Femur (tissue), 1 donor: Measurements from ENCODE around the gene ICAM3.
"Not testable (repeated sequence)": the region's sequence is repeated elsewhere in the genome, so short reads cannot be mapped to it uniquely, and the experiment has no call there.

Source experiments
- DNase-seq: peaks from one replicate; pipeline ENCODE4 v3.0.0-alpha.2; 2017

ICAM3 gene

DNA sequence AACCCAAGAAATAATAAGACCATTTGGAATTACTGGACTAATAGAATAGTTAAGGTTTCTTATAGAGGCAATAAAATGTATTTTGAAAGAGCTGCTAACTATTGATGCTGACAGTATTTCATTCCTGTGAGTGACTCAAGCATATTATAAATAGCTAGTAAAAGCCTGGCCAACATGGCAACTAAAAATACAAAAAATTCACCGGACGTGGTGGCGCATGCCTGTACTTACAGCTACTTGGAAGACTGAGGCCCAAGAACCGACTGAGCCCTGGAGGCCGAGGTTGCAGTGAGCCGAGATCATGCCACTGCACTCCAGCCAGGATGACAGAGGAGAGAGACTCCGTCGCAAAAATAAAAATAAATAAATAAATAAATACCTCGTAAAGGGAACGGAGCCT is 5.4 kb upstream of the ICAM3 start:
- no peak for DNase-seq

DNA sequence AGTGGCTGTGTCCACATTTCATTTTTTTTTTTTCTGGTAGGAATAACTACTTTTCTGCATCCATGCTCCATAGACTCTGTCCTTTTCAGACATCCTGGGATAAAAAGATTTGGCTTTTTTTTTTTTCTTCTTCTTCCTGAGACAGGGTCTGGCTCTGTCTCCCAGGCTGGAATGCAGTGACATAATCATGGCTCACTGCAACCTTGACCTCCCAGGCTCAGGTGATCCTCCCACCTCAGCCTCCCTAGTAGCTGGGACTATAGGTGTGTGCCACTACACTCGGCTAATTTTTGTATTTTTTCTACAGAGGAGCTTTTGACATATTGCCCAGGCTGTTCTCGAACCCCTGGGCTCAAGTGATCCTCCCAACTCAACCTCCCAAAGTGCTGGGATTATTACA is 4.1 kb upstream of the ICAM3 start:
- no peak for DNase-seq

DNA sequence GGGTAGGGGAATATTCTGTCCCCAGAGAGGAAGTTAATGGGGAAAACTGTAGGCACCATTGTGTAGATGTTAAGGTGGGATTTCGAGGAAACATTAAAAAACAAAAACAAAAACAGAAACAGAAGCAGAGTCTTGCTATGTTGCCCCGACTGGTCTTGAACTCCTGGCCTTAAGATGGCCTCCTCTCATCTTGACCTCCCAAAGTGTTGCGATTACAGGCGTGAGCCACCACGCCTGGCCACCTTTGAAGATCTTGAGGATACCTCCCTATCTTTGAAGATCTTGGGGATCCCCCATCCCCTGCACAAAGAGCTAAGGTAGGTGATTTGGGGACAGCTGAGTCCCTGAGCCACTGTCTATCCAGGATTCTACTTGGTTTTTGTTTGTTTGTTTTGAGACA is 553 bp upstream of the ICAM3 start:
- no peak for DNase-seq

DNA sequence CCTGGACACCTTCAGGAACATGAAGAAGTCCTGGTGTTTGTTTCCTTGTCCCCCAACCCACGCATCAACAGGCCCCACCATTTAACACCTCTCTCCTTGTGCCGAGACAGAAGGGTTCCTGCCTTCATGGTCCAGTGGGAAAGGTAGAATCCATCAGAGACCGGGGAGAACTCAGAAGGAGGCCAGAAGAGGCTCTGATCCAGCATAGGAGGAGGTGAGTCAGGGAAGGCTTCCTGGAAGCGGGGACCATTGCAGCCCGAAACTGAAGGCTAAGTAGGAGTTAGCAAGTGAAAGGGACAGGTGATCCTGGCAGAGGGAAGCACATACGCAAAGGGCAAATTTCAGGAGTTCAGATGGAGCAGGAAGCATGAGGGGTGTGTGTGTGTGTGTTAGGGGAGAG is 484 bp downstream of the ICAM3 start:
- DNase-seq = no peak

DNA sequence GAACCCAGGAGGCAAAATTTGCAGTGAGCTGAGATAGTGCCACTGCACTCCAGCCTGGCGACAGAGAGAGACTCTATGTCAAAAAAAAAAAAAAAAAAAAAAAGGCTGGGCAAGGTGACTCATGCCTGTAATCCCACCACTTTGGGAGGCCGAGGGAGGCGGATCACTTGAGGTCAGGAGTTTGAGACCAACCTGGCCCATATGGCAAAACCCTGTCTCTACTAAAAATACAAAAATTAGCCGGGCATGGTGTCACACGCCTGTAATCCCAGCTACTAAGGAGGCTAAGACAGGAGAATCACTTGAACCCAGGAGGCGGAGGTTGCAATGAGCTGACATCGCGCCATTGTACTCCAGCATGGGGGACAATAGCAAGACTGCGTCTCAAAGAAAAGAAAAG is 2.7 kb downstream of the ICAM3 start:
- not testable (repeated sequence) for DNase-seq

DNA sequence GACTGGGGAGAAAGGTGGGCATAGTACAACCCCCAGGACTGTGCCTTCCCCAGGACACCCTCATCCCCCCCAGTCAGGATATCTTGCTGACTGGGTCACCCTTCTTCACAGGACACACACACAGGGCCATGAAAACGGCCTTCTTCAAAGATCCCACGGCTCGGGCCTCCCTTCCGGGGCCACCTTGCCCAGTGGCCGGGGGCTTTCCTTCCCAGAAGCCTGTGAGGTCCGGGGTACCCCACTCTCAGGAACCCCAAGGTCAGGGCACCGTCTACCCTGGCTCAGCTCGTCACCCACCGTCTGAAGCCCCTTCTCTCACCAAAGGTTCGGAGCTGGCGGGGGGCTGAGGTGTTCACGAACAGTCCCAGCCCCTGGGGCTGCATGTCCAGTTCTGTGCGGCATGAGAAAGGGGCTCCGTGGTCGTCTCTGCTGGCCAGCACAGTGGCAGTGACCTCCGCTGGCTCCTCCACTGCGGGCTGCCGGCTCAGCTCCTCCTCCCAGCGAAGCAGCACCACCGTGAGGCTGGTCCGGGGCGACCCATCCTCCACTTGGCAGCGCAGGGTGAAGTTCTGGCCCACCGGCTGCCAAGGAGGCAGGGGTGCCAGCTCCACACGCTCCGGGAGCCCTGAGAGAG is 4.0 kb downstream of the ICAM3 start:
- DNase-seq = no peak

DNA sequence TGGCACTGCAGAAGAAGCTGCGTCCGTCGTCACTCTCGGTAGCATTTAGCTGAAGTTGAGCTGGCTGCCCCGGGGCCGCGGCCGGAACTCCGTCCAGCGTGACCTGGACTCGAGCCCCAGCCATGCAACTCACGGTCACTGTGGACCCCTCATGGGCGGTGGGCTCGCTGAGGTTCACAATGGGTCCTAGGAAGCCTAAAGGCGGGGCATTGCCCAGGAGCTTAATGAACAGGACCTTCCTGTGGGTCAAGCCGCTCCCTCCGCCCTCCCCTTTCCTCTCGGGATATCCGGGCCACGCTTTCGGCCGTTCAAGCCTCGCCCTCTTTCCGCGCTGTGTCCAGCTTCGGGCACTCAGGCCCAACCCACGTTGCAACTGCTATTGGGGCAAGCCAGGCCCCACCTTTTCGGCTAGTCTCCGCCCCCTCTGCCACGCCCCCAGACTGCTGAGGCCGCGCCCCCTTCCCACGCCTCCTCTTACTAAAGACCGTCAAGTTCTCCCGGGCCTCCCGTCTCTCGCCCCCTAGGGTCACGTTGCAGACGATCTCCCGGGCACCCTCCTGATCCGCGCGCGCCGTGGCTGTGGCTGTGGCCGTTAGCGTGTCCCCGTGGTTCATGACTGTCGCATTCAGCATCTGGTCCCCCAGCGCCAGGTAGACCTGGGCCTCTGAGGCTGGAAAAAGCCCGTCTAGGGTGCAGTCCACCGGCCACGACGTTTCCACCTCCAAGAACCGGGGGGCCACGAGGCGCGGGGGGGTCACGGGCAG is 4.7 kb downstream of the ICAM3 start:
- peak; percentile 95 for DNase-seq

DNA sequence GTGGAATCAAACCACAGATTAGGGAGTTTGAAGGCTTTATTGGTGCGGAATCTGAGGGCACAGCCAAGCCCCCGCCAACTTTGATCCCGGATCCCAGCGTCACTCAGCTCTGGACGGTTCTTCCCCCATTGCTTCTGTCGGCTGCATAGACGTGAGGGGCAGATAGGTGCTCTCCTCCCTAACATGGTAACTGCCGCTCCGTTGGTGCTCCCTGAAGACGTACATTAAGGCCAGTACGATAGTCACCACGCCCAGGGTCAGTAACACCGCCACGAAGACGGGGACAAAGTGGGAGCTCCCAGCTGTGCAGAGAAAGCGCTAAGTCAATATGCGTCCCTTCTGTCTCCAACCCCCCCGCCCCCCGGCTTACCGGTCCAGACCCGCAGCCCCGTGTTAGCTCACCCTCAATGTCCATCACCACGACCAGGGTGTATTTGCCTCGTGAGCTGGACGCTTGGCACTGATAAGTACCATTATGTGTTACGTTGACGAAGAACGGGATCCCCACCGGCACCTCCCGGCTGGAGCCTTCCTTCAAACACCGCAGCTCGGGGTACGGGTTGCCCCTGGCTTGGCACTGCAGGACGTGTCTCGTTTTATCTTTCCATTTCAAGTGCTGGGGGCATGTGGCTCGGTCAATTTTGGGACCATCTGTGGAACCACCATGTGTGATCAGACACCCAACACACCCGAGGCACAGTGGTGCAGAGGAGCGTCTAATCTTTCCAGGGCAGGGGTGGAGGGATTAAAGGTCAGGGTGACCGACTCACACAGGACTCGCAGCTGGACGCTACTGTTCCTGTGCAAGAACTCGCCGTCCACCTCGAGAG is 5.5 kb downstream of the ICAM3 start:
- no peak for DNase-seq

DNA sequence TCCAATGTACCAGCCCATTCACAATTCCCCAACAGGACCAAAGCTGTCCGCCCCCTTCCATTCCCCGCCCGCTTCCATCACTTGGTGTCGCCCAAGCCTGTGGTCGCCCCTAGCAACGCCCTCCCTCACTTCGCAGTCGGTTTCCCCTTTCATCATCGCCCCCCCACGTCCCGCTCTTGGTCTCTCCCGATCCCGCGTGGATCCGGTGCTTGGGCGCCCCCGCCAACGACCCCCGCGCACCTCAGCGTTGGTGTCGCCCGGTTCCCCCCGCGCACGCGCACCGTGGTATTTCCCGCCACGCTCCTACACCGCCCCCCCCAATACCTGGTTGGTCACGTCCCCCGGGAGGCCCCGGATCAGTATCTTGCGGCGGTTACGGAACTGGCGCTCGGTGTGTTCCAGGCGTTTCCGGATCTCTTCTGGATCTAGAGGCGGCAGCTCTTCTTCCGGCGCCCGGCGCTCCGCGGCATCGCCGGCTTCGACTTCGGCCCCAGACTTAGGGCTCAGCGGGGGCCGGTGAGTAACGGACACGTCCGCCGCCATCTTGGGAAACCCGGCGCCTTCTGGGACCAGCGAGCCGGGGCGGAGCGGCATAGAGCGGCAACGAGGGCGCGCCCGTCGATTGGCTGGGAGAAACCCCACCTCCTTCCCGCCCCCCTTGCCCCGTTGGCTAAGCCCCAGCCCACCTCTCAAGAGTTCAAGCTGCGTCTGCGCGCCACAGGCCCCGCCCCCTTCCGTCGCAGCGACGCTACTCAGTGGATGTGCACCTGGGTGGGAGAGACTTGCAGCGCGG is 6.3 kb downstream of the ICAM3 start, which contains the start of gene RAVER1:
Gene RAVER1, minus strand, starts transcription at position 565 of the 793 bp plus-strand sequence. Its CDS starts 22 bp downstream, at position 543.
- DNase-seq = peak; percentile 99

DNA sequence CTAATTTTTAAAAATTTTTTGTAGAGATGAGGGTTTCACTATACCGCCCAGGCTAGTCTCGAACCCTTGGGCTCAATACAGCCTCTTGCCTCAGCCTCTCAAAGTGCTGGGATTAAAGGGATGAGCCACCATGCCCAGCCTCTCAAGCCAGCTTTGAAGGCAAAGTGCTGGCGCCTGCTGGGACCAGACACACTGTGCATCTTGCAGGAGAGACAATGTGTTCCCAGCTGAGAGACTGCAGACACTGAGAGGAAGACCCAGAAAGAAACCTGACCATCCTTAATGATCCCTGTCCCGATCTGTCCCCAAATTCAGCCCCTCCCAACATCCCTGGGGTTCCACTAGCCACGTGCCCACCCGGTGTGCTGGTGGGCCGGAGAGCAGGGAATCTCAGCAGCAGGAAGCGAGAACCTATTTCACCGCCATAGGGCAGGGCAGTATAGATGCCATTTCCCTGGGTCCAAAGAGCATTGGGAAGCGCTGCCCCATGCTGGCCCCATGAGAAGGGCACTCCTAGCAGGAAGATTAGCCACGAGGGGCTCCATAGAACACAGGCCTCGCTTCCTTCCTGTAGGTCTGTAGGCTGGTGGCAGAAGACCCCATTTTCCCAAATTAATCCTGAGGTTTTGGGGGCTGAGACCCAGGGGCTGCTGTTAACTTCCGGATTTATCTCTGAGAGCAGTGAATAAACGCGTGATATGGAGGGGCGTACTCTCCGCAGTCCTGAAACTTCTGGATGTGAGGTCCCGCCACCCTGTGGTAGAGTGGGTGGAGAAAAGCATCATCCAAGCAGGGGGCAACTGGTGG is 7.1 kb downstream of the ICAM3 start:
- DNase-seq = no peak

DNA sequence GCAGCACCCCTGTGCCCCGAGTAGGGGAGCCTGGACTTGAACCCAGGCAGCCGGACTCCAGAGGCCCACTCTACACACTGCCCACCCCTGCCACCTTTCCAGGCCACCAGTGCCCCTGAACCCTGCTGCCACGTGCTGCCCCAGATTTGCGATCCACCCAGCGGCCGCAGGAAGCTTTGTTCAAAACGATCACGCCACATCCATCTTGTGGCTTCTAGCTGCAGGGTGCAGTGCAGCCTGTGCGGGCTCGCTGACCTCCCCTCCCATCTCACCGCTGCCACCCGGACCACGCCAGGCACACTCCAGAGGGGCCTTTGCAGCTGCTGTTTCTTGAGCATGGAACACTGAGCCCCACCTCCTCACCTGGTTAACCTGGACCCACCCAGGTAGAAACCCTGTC is 9.9 kb downstream of the ICAM3 start:
- no peak for DNase-seq

DNA sequence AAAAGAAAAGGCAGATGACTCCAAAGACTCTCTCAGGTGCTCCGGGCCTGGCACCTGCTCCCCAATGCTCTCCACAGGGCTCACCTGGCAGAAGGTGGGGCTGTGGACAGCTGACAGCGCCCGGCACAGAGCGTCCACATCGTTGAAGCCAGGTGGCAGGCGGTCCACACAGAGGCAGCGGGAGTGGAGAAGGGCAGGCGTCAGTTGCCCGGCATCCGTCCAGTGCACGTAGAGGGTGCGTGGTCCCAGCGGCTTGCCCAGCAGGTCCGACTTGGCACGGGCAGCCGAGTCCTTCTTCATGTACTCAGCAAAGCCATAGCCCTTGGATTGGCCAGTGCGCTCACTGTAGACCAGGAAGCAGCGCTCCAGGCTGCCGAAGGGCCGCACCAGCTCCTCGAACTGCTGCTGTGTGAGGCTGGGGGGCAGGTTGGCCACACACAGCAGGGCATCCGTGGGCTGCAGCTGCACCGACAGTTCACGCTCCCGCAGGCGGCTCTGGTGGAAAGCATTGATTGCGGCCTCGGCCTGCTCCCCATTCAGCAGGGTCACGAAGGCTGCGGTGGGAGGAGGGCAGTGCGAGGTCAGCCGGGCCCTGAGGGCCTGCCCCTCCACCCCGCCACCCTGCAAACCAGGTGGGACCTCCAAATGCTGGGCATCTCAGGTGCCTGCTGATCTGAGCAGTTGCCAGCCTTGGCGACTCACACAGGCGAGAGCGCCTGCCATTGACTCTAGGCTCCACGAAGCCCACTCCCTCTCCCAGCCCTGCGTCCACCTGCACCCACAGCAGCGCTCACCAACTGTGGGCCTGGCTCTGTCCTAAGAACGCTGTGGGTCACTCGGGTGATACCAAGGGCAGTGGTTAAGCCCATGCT is 10.6 kb downstream of the ICAM3 start:
- no peak for DNase-seq

DNA sequence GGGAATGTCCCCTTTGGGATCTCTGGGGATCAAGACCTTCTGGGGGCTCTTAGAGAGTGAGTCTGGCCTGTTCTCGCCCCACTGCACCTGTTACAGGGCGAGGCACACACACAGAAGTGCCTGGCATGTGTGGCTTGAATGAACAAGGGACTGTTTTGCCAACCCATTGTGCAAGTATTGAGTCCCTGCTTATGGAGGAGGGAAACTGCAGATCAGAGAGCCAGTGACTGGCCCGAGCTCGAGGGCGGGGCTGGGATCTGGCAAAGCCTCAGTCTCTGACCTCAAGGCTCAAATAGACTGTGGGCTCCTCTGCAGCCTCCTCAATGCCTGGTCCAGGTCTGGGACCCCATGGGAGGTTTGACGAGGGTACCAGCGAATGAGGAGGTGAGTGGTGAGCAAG is 11.6 kb downstream of the ICAM3 start:
- DNase-seq = no peak

DNA sequence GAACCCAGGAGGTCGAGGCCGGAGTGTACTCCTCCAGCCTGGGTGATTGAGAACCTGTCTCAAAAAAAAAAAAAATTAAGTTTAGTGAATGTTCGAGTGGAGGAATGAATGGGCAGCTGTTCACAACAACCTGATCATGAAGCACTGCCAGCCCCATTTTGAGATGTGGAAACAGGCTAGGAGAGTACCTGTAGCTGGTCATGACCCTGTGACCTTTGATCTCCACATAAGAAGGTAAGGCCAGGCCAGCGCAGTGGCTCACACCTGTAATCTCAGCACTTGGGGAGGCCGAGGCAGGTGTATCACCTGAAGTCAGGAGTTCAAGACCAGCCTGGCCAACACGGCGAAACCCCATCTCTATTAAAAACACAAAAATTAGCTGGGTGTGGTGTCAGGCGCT is 13.7 kb downstream of the ICAM3 start:
- DNase-seq = no peak

DNA sequence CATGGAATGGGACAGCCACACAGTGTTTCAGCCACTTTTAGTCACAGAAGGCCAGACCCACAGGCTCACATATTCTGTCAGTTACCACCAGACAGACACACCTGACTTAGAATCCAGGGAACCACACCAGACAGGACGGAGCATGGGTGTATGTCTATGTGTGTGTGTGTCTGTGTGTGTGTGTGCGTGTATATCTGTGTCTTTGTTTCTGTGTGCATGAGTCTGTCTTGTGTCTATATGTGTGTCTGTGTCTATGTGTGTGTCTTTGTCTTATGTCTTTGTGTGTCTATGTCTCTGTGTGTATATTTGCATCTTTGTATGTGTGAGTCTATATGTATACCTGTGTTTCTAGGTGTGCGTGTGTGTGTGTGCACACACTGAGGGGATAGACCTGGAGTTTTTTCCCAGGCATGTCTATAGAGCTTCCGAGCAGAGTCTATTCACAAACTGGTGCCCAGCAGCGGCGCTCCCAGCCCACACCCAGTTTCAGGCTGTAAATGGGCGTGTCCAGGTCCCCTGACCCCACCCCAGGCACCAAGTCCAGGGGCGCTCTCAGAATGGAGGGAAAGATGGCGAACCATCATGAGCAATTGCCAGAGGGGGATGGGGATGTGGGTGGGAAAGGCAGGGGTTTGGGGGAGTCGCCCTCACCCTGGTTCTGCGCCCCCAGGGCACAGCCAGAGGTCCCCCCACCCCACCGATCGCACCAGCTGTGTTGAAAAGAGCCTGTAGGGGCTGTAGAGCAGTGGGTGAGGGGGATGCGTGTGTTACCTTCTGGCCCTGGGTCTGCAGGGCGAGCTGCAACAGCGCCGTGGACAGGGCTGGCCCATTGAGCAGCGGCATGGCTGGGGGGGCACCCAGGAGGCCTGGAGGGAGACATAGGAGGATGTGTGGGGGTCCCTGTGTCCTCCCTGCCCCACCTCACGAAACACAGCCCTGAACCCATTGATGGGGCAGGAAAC is 17.3 kb downstream of the ICAM3 start:
- no peak for DNase-seq

DNA sequence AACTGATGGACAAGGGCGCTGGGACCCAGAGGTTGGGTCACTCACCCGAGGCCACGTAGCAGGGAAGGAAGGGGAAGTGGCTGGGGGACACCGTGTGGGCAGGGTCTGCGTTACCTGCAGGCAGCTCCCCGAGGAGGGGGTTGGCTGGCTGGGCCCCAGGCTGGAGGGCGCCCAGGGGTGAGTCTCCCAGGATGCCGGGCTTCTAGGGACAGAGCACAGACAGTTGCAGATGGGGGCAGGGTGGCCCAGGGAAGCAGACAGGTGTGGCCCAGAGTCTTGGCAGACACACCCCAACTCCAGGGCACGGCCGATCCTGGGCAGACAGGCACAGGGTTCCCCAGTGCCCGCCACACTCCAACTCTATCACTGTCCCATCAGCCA is 18.0 kb downstream of the ICAM3 start:
- DNase-seq = no peak

DNA sequence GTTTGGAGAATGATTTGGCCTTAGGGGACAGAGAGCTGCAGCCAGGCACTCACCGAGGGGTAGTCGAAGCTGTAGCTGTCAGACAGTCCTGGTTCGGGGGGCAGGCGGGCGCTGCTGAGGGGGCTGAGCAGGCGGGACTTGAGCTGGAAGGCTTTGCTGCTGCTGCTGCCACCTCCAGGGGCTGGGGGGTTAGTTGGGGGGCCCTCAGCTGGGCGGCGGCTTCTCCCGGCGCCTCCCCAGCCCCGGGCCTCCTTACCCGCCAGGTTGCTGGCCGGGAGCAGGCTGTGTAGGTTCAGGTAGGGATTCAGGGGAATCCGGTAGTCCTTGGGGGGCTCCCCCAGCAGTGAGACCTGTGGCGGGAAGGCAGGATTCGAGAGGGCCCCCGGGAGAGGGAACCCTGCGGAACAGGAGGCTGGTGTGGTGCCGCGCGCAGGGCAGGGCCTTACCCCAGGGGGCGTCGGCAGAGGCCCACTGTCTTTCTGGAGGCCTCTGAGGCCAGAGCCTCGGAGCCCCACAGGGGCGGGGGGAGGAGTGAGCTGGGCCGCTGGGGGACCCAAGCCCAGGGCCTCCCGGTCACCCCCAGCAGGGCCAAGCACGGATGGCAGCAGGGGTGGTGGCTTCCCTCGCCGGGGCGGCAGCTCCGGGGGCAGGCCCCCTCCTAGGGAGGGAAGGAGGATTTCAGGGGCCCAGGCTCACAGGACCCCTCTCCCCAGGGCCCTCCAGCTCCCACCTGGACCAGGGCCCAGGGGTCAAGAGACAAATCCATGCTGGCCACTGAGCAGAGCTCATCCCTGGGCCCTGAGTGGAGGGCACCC is 18.6 kb downstream of the ICAM3 start:
- no peak for DNase-seq

DNA sequence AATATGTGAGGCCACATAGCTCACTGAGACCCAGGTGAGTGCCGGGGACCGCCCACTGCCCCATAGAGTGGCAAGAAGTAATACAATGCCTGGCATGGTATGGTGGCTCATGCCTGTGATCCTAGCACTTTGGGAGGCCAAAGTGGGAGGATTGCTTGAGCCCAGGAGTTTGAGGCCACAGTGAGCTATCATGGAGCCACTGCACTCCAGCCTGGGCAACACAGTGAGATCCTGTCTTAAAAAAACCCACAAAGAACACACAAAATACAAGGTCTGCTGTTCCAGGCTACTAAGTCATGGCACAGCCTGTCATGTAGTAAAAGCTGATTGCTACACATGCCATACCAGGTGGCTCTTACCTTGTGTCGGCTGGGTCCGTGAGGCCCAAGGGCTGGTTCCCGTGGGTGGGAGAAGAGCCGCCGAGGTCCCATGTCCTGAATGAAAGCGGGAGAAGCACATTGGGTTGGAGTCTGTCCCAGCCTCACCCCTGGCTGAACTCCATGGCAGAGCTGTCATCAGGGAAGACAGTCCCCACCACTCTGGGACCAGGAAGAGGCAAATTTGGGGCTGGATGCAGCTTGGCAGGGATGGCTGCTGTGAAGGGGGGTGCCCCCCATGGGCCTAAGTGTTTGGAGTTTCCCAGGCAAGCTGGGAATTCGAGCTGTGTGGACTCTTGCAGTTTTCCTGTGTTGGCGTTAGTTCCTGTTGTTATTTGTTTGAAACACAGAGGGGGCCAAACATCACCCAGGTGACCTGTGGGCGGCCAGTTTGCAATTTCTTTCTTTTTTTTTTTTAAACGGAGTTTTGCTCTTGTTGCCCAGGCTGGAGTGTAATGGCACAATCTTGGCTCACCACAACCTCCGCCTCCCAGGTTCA is 20.4 kb downstream of the ICAM3 start:
- DNase-seq = no peak
